ENCODE measurements around the gene PDE9A.

PDE9A gene

DNA sequence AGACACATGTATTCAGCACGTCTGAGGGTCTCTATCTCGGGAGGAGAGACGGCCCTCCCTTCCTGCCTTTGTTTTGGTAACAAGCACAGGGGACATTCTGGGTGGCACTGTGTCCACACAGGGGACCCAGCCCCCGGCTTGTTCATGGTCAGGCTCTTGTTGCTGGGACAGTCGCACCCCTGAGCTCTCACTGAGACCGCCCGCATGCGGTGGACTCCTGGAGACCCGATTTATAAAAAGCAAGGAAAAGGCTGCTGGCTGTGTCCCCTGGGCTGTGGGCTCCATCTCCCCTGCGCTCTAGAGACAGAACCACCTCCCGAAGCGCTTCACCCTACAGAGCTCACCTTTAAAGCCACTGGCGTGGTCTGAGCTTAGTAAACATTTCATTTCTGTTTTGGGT lies 122.5 kb downstream of the PDE9A start:
- POLR2A ChIA-PET = no interaction called here
- DNase-seq (ENCODE audit: extremely low spot score) = no peak
- CTCF ChIA-PET = no interaction called here
- TF ChIP-seq, protein P1, sequence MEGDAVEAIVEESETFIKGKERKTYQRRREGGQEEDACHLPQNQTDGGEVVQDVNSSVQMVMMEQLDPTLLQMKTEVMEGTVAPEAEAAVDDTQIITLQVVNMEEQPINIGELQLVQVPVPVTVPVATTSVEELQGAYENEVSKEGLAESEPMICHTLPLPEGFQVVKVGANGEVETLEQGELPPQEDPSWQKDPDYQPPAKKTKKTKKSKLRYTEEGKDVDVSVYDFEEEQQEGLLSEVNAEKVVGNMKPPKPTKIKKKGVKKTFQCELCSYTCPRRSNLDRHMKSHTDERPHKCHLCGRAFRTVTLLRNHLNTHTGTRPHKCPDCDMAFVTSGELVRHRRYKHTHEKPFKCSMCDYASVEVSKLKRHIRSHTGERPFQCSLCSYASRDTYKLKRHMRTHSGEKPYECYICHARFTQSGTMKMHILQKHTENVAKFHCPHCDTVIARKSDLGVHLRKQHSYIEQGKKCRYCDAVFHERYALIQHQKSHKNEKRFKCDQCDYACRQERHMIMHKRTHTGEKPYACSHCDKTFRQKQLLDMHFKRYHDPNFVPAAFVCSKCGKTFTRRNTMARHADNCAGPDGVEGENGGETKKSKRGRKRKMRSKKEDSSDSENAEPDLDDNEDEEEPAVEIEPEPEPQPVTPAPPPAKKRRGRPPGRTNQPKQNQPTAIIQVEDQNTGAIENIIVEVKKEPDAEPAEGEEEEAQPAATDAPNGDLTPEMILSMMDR (IDR thresholded peaks at IDR 0.05; ENCODE audit: control extremely low read depth, extremely low read depth, low read depth, missing control alignments) = no peak

DNA sequence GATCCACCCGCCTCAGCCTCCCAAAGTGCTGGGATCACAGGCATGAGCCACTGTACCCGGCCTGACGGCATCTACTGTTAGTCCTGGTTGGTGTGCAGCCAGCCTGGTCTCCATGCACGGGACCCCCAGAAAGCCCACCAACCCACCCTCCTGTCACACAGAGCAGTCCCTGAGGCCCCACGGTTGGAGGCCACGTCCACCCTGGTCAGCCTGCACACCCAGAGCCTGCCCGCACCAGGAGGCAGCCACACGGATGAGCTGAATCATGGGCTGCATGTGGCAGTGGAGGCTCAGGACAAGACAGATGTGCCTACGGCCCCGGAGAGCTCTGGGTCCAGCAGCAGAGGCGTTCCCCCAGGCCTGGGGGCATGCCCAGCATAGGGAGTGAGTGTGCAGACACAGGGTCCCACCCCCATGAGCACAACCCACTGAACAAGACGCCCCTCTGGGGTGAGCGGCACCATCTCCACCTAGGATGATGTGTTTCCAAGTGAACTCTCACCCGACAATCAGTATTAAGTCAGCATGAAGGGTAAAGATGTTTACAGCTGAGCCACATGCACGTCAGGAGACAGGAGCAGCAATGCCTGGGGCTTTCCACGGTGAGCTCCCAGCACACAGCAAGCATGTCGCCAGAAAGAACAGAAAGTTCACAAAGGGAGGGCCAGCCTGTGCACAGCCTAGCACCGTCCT lies 123.8 kb downstream of the PDE9A start:
- TF ChIP-seq, protein P1 (IDR thresholded peaks at IDR 0.05; ENCODE audit: control extremely low read depth, extremely low read depth, low read depth, missing control alignments) = no peak
- CTCF ChIA-PET = no interaction called here
- POLR2A ChIA-PET = no interaction called here
- DNase-seq (ENCODE audit: extremely low spot score) = no peak

DNA sequence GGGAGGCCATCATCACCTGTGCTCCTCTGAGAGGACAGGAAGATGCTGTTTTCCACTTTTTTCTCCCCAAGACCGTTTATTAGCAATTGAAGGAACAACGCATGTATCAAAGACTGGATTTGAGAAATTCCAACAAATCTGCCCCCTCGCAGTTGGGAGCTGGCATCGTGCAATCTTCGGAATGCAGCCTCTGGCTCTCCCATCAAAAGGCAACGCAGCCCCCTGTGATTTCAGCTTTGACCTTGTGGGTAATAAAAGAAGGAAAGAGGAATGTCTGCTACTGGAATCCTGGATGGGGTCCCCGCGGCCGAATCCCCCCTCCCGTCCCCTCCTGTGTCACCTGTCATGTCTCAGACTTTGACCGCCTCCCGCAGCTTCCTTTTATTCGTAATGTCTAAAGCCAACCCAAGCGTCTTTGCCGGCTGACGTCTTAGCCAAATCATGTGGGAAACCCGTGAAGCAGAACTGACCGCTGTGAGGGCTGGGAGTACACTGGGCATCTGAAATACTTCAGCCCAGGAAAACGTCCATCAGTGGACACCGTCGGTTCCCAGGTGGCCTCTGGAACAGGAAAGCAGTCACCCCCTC lies 124.4 kb downstream of the PDE9A start:
- TF ChIP-seq, protein P1 (IDR thresholded peaks at IDR 0.05; ENCODE audit: control extremely low read depth, extremely low read depth, low read depth, missing control alignments) = no peak

DNA sequence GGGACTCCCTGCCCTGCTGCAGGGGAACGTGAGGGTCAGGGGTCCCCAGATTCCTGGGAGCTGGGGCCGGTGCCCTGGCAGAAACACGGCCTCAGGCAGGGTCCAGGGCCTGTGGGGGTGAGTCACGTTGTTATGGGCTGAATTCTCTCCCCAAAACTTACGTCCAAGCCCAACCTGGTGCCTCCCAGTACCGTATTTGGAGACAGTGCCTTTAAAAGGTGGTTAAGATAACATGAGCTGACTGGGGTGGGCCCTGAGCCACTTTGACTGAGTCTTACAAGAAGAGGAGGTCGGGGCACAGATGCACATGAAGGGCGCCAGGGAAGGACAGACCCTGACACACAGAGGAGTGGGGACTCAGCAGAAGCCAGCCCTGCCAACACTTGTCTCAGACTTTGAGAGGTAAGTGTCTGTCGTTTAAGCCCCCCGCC lies 126.0 kb downstream of the PDE9A start:
- ChIA-PET CTCF (no interaction called here), POLR2A (no interaction called here)
- TF ChIP-seq, protein P1 (IDR thresholded peaks at IDR 0.05; ENCODE audit: control extremely low read depth, extremely low read depth, low read depth, missing control alignments) = no peak
- DNase-seq (ENCODE audit: extremely low spot score) = no peak

More for the DNA sequence above, 124.4 kb downstream of the PDE9A start:
- CTCF ChIA-PET = no interaction called here
- POLR2A ChIA-PET = no interaction called here
- DNase-seq (ENCODE audit: extremely low spot score) = peak; percentile 62

DNA sequence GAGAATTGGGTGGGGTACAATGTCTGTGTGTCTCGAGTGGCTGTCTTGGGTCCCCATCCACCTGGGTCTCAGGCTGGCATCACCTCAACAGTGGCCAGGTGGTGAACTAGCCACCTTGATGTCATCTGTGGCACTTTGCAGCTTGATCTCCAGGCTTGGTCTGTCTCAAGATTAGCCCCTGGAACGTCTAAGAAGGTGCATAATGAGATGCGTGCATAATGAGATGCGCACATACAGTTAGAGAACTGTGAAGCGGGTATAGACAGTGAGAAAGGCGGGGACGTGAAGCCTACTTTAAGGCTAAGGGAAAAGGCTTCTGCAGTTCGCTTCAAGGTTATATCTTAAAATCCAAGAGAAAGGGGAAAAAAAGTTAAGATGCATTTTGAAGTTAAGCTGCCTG lies 127.2 kb downstream of the PDE9A start:
- ChIA-PET POLR2A (no interaction called here), CTCF (no interaction called here)
- TF ChIP-seq, protein P1 (IDR thresholded peaks at IDR 0.05; ENCODE audit: control extremely low read depth, extremely low read depth, low read depth, missing control alignments) = no peak
- DNase-seq (ENCODE audit: extremely low spot score) = no peak

DNA sequence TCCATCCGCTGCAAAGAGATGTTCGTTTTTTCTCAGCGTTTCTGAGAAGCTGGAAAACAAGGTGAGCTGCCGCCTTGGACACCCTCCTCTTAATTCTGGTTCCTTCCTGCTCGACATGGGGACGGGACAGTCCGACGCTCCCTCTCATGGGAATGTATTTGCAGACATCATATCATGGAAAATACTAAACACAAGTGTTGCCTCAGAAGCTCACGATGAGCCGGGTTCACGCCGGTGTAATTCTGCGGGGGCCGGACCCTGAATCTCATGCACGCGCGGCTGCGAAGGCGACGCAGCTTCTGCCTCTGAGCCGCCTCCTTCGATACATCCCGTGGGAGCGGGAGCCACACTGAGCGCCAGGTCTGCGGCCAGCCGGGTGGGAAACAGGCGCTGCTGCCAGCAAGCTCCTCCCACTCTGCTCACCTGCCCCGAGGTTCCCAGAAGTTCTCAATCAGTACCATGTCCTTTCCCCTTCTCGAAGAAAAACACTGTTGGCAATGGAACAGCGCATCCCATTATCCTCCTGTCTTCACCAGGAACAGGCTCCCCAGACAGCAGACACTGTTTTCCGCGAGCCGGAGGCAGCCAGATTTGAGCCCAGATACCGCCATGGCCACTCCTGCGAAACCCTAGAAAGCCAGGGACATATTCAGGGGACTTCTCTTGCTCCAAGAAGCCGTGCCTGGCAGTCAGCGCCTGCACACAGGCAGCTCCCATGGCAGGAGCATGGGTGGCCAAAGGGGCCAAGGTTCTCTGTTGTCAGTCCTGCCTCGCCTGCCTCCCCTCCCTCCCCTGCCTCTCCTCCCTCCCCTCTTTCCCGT lies 127.9 kb downstream of the PDE9A start:
- no peak for DNase-seq (ENCODE audit: extremely low spot score)
- TF ChIP-seq, protein P1 (IDR thresholded peaks at IDR 0.05; ENCODE audit: control extremely low read depth, extremely low read depth, low read depth, missing control alignments) = no peak
- CTCF ChIA-PET = no interaction called here
- POLR2A ChIA-PET = no interaction called here
